Peyer's patch (tissue), 4 donors: Measurements from ENCODE around the gene PPP1CA.

Experiments
- CTCF ChIP-seq, 6 experiments: fragments of 450-650 bp in 4 of 6; fragments of 200-600 bp in 2 of 6; sonication (generic) in 1 of 6; IDR thresholded peaks; one replicate each; pipeline ENCODE4 v1.5.1; 2017 to 2019; ENCODE audit warnings: antibody characterized with exemption in 6 of 6, mild to moderate bottlenecking in 3 of 6, moderate library complexity in 1 of 6
- POLR2A ChIP-seq, 2 donors: fragments of 450-650 bp; IDR thresholded peaks; one replicate each; pipeline ENCODE4 v1.5.1; 2017; ENCODE audit warnings: antibody characterized with exemption in 2 of 2, mild to moderate bottlenecking in 2 of 2, moderate library complexity in 2 of 2

- no peak for TF ChIP-seq CTCF (IDR thresholded peaks at IDR 0.05)
- no peak for TF ChIP-seq POLR2A (IDR thresholded peaks at IDR 0.05)
Observed at GRCh38 chr11:67393437-67393836, 8.2 kb downstream of the PPP1CA start.
